Left ventricle myocardium superior (tissue), 1 donor: ENCODE data around the gene CIB1. TPM values are rescaled to one million over a fixed set of nuclear protein-coding genes. Genes with fewer than 3 reads are reported as not detected.
"Not testable (repeated sequence)": the region's sequence is repeated elsewhere in the genome, so short reads cannot be mapped to it uniquely, and the experiment has no call there.

Experiments used
- ATAC-seq: fragments of 200-7000 bp; cut with Tn5 transposase; one replicate; pipeline ENCODE4 v1.9.1; 2020; ENCODE audit warnings: mild to moderate bottlenecking, moderate library complexity
- DNase-seq: peaks from one replicate; pipeline ENCODE4 v3.0.0-alpha.2; 2020
- intact Hi-C: fragments of 100-400 bp; cut with micrococcal nuclease; formaldehyde crosslinking; loops from one replicate; pipeline ENCODE4 v1.11.0; 2022
- long read RNA-seq: library from polyadenylated mRNA; unstranded; transcript quantifications from one replicate; pipeline ENCODE4 v2.0.0, GENCODE V29; 2021
- total RNA-seq: library from RNA; stranded (reverse); fragmentation: NEBNext Ultra II Directional; extraction: Animal tissue kit (Norgen Biotek cat#: 25700); gene quantifications from one replicate; pipeline ENCODE4 v1.2.1, GENCODE V29; 2021
- donor health status: DM: no; HTN: yes; CAD: no; lungs with severe emphysema.

CIB1 gene
- 71.7 TPM for total RNA-seq
- long read RNA-seq, transcript CIB1-201 (7 exons, 1,247 nt) = major isoform, 85 of 104 reads
- long read RNA-seq, partial matches to known transcripts = 10 of 104 reads
- long read RNA-seq, other reads (novel, unspliced or antisense) = 9 of 104 reads

- ATAC-seq (peak; percentile 94), DNase-seq (peak; percentile 99)
- intact Hi-C loops = no loop called here
Measured at GRCh38 chr15:90233387-90234095, at the start of gene CIB1. Gene CIB1, minus strand, starts transcription at chr15:90233941. Its CDS starts 56 bp downstream, at chr15:90233885.

GRCh38 chr15:90281637-90282036, 47.9 kb upstream of the CIB1 start:
- intact Hi-C loops, ATAC-seq, DNase-seq: not testable (repeated sequence)

GRCh38 chr15:90280743-90281142, 47.0 kb upstream of the CIB1 start:
- ATAC-seq, intact Hi-C loops, DNase-seq: not testable (repeated sequence)

GRCh38 chr15:90278467-90278866, 44.7 kb upstream of the CIB1 start:
- intact Hi-C loops, DNase-seq, ATAC-seq: not testable (repeated sequence)

GRCh38 chr15:90271459-90272166, 37.9 kb upstream of the CIB1 start:
- DNase-seq = peak; percentile 42

GRCh38 chr15:90270502-90271150, 36.9 kb upstream of the CIB1 start:
- no peak for DNase-seq
- no peak for ATAC-seq
- intact Hi-C loops = no loop called here

More at GRCh38 chr15:90271459-90272166, 37.9 kb upstream of the CIB1 start:
- ATAC-seq = peak; percentile 72
- intact Hi-C loops = no loop called here

- DNase-seq (no peak), ATAC-seq (no peak)
- intact Hi-C loops = no loop called here
Measured at GRCh38 chr15:90268415-90268814, 34.7 kb upstream of the CIB1 start.

- ATAC-seq (no peak), DNase-seq (no peak)
- intact Hi-C loops = no loop called here
Measured at GRCh38 chr15:90266485-90266884, 32.7 kb upstream of the CIB1 start.

GRCh38 chr15:90266061-90266431, 32.3 kb upstream of the CIB1 start:
- peak; percentile 40 for ATAC-seq
- intact Hi-C loops = no loop called here
- DNase-seq = peak; percentile 57

GRCh38 chr15:90265271-90266060, 31.7 kb upstream of the CIB1 start, which contains the start of gene NGRN:
Gene NGRN, plus strand, starts transcription at chr15:90265672. Its CDS starts 41 bp downstream, at chr15:90265713.
- ATAC-seq (peak; percentile 97), DNase-seq (peak; percentile 94)
- intact Hi-C loops = no loop called here

GRCh38 chr15:90264671-90265070, 30.9 kb upstream of the CIB1 start:
- peak; percentile 4 for ATAC-seq
- intact Hi-C loops = no loop called here
- no peak for DNase-seq

- no peak for ATAC-seq
- intact Hi-C loops = no loop called here
- no peak for DNase-seq
Measured at GRCh38 chr15:90262426-90262825, 28.7 kb upstream of the CIB1 start.

GRCh38 chr15:90261811-90262210, 28.1 kb upstream of the CIB1 start:
- intact Hi-C loops = no loop called here

GRCh38 chr15:90260731-90261130, 27.0 kb upstream of the CIB1 start:
- ATAC-seq, DNase-seq, intact Hi-C loops: not testable (repeated sequence)

More at GRCh38 chr15:90261811-90262210, 28.1 kb upstream of the CIB1 start:
- no peak for DNase-seq
- no peak for ATAC-seq

- intact Hi-C loops = no loop called here
- DNase-seq (no peak), ATAC-seq (no peak)
Measured at GRCh38 chr15:90259524-90259923, 25.8 kb upstream of the CIB1 start.

GRCh38 chr15:90257776-90258175, 24.0 kb upstream of the CIB1 start:
- ATAC-seq (no peak), DNase-seq (no peak)
- intact Hi-C loops = no loop called here

- DNase-seq (peak; percentile 98), ATAC-seq (peak; percentile 96)
- intact Hi-C loops = no loop called here
Measured at GRCh38 chr15:90249203-90249863, 15.6 kb upstream of the CIB1 start, which contains the start of gene TTLL13. Gene TTLL13, plus strand, starts transcription at chr15:90249556. Its CDS starts 1,075 bp downstream, at chr15:90250631.

GRCh38 chr15:90248789-90249202, 15.1 kb upstream of the CIB1 start:
- intact Hi-C loops = no loop called here
- no peak for DNase-seq
- peak; percentile 80 for ATAC-seq
